HG03045 (cell line): ENCODE results near the gene CUL2.
"Not testable (repeated sequence)": the region's sequence is repeated elsewhere in the genome, so short reads cannot be mapped to it uniquely, and the experiment has no call there.

Experiments
- ATAC-seq: cut with Tn5 transposase; IDR thresholded peaks from one replicate; pipeline ENCODE4 v1.9.1; 2021; ENCODE audit warnings: mild to moderate bottlenecking, moderate library complexity; ENCODE audit not compliant: unreplicated experiment

The CUL2 gene

DNA sequence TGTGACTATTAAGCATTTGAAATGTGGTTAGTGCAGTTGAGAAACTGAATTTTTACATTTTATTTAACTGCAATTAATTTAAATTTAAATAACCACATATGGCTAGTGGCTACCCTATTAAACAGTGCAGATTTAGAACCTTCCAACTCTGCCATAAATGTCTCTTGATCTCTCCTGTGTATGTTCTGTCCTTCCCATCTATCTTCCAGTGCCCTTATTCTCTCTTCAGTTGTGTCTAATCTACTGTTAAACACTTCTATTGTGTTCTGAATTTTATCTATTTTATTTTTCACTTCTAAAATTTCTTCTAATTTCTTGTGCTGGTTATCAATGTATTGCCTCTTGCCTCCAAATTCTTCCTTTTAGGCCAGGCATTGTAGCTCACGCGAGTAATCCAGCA lies 105.0 kb downstream of the CUL2 start:
- ATAC-seq = no peak

DNA sequence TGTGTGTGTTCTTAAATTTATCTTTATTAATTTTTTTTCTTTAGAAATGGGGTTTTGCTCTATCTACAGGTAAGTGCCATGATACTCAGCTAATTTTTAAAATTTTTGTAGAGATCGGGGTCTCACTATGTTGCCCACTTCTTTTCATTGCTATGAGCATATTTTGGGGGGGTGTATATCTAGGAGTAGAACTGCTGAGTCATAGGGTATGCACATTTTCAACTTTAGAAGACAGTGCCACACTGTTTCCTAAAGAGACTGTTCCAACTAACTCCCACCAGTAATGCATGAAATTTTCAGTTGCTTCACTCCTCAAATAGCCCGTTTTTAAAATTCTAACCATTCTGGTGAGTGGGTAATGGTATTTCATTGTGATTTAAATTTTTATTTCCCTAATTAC lies 108.3 kb downstream of the CUL2 start:
- ATAC-seq = no peak

DNA sequence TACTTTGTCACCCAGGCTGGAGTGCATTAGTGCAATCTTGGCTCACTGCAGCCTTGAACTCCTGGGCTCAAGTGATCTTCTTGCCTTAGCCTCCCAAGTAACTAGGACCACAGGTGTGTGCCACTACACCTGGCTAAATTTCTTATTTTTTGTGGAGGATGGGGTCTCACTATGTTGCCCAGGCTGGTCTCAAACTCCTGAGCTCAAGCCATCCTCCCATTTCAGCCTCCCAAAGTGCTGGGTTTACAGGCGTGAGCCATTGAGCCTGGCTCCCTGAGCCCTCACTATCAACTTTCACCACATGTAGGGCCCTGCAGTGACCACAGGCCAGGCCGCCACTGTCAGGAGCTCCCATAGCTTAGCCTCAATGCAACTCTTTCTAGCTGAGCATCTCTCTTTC lies 110.2 kb downstream of the CUL2 start:
- no peak for ATAC-seq

DNA sequence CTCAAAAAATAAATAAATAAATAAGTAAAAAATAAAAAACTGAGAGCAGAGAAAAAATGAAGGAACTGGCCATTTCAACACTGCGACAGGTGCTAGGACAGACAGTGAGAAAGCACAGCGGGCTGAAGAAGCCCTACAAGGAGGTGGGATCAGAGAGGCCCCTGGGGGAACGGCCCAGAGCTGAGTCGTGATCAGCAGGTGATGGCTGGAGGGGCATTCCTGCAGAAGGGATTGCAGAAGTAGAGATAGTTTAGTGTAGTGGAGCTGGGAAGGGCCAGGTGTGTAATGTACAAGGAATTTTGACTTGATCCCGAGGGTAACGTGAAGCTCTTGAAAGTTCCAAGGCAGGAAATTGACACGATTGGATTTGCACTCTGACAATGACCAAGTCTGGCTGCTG lies 112.1 kb downstream of the CUL2 start:
- no peak for ATAC-seq

DNA sequence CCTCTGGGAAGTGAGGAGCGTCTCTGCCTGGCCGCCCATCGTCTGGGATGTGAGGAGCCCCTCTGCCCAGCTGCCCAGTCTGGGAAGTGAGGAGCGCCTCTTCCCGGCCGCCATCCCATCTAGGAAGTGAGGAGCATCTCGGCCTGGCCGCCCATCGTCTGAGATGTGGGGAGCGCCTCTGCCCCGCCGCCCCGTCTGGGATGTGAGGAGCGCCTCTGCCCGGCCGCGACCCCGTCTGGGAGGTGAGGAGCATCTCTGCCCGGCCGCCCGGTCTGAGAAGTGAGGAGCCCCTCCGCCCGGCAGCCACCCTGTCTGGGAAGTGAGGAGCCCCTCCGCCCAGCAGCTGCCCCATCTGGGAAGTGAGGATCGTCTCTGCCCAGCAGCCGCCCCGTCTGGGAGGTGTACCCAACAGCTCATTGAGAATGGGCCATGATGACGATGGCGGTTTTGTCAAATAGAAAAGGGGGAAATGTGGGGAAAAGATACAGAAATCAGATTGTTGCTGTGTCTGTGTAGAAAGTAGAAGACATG lies 113.7 kb downstream of the CUL2 start:
- not testable (repeated sequence) for ATAC-seq

DNA sequence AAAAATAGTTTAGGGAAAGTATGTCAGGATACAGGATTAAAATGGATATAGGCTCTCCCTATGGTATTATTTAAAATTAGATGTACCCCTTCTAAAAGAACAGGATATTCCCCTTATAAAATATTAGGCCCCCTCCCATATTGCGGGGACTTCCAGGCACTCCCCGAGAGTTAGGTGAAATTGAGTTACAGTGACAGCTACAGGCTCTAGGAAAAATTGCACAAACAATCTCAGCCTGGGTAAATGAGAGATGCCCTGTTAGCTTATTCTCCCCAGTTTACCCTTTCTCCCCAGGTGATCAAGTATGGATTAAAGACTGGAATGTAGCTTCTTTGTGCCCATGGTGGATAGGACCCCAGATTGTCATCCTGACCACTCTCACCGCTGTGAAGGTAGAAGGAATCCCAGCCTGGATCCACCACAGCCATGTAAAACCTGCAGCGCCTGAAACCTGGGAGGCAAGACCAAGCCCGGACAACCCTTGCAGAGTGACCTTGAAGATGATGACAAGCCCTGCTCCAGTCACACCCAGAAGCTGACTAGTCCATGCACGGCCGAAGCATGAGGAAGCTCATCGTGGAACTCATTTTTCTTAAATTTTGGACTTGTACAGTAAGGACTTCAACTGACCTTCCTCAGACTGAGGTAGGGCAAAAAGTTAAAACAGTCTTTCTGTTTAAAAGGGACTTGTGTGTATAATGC lies 115.6 kb downstream of the CUL2 start:
- ATAC-seq = not testable (repeated sequence)

DNA sequence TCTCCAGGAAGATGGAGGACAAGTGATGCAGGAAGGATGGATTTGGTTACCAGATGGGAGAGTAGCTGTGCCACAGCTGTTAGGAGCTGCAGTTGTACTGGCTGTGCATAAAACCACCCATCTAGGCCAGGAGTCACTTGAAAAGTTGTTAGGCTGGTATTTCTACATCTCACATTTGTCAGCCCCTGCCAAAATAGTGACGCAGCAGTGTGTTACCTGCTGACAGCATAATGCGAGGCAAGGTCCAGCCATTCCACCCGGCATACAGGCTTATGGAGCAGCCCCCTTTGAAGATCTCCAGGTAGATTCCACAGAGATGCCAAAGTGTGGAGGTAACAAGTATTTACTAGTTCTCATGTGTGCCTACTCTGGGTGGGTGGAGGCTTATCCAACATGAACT lies 116.4 kb downstream of the CUL2 start:
- ATAC-seq = not testable (repeated sequence)

DNA sequence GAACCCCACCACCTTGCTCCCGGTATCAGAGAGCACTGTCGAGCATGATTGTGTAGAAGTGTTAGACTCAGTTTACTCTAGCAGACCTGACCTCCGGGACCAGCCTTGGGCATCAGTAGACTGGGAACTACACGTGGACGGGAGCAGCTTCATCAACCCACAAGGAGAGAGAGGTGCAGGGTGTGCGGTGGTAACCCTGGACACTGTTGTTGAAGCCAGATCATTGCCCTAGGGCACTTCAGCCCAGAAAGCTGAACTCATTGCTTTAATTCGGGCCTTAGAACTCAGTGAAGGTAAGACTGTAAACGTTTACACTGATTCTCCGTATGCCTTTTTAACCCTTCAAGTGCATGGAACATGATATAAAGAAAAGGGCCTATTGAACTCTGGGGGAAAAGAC lies 117.0 kb downstream of the CUL2 start:
- ATAC-seq = not testable (repeated sequence)

DNA sequence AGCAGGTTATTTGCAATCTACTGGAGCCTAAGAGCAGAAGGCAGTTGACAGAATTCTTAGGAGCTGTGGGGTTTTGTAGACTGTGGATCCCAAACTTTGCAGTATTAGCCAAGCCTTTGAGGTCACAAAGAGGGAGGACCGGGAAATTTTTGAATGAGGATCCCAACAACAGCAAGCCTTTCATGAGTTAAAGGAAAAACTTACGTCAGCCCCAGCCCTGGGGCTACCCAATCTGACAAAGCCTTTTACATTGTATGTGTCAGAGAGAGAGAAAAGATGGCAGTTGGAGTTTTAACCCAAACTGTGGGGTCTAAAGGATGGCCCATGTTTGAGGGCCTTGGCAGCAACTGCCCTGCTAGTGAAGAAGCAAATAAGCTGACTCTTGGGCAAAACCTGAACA lies 117.5 kb downstream of the CUL2 start:
- ATAC-seq = not testable (repeated sequence)

DNA sequence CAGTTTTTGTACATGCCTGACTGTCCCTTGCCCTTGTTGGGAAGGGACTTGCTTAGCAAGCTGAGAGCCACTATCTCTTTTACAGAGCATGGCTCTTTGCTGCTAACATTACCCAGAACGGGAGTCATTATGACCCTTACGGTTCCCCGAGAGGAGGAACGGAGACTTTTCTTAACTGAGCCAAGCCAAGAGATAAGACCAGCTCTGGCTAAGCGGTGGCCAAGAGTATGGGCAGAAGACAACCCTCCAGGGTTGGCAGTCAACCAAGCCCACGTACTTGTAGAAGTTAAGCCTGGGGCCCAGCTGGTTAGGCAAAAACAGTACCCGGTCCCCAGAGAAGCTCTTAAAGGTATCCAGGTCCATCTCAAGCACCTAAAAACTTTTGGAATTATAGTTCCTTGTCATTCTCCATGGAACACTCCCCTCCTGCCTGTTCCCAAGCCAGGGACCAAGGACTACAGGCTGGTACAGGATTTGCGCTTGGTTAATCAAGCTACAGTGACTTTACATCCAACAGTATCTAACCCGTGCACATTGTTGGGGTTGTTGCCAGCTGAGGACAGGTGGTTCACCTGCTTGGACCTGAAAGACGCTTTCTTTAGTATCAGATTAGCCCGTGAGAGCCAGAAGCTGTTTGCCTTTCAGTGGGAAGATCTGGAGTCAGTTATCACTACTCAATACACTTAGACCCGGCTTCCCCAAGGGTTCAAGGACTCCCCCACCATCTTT lies 118.4 kb downstream of the CUL2 start:
- not testable (repeated sequence) for ATAC-seq

DNA sequence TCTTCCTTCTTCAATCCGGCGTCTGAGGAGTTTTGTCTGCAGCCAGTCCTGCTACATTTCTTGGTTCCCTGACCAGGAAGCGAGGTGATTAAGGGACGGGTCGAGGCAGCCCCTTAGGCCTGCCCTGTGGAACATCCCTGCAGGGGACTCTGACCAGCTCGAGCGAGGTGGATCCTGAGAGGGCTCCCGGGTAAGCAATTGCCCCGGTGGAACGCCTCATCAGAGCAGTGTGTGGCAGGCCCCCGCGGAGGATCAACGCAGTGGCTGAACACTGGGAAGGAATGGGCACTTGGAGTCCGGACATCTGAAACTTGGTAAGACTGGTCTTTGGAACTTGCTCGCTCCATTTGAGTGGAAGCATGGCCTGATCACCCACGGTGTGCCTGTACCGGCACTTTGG lies 121.0 kb downstream of the CUL2 start:
- ATAC-seq = no peak

DNA sequence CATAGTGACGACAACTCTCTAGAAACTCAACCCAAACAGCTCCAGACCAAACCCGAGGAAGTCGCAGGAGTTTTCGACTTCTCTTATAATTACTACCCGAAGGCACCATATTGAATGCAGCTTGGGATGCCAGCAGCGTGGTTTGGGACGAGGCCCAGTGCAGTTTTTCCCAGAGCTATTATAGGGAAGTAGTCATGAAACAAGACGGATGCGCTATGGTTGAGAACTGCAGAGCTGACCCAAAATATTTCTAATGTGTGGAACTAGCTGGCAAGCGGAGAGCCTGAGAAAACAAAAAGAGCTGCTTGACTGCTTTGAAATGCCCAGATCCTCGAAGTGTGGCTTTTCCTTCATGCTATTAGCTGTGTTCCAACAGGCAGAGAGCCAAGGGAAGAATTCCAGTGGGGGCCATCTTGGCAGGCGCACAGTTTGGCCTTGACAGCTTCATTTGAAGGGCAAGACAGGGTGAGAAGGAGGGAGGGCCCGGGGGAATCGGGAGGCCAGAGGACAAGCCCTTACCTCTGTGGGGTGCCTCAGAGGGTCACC lies 122.7 kb downstream of the CUL2 start:
- ATAC-seq = no peak

DNA sequence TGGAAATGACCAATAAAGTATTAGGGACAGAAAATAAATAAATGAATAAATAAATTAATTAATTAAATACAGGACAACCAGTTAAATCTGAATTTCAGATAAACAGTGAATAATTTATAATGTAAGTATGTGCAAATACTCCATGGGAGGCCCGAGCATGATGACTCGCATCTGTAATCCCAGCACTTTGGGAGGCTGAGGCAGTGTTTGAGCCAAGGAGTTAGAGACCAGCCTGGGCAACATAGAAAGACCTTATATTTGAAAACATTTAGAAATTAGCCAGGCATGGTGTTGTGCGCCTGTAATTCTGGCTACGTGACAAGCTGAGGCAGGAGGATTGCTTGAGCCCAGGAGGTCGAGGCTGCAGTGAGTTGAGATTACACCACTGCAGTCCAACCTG lies 123.7 kb downstream of the CUL2 start:
- ATAC-seq = no peak

DNA sequence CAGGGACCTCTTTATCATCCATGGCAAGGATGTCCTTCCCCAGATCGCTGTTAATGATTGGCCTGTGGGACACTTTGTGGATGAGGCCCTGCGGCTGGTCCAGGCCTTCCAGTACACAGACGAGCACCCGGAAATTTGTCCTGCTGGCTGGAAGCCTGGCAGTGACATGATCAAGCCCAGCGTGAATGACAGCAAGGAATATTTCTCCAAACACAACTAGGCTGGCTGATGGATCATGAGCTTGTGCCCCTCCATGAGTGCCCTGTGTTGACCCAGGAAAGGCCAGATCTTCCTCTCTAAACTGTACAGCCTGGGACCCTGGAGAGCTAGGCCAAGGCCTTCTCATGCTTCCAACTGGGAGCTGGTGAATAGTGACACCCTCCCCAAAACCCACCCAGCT lies 124.1 kb downstream of the CUL2 start:
- no peak for ATAC-seq

DNA sequence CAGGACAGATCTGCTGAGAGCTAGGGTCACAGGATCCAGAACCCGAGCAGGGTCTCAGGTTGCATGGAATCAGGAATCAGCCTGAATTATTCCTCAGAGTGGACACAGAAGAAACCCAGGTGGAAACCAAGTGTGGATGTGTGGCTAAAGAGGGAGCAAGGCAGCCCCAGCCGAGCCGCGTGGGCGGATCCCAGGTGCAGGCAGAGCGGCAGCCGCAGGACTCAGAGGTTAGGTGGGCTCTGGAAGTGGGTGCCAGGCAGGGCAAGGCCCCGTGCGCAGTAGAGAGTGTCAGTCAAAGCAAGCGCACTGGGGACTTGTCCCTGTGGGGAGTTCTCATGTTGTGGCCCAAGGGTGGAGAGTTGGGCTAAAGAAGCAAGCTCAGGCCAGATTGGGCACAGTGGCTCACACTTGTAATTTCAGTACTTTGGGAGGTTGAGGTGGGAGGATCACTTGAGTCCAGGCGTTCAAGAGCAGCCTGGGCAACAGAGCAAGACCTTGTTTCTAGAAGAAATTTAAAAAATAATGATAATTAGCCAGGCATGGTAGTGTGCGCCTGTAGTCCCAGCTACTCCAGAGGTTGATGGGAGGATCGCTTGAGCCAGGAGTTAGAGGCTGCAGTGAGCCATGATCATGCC lies 125.9 kb downstream of the CUL2 start:
- no peak for ATAC-seq

DNA sequence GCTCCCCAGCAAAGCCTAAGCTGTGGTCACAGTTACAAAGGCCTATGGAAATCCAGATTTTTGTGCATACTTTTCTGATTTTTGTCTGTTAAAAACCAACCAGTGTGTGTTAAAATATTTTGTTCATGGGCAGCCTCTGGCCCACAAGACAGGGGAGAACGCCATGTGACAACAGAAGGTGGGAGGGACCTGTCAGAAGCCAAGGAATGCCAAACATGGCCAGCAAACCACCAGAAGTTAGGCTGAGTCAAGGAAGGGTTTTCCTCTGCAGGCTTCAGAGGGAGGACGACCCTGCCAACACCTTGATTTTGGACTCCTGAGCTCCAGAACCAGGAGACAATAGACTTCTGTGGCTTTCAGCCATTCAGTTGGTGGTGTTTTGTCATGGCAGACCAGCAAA lies 127.3 kb downstream of the CUL2 start:
- no peak for ATAC-seq

DNA sequence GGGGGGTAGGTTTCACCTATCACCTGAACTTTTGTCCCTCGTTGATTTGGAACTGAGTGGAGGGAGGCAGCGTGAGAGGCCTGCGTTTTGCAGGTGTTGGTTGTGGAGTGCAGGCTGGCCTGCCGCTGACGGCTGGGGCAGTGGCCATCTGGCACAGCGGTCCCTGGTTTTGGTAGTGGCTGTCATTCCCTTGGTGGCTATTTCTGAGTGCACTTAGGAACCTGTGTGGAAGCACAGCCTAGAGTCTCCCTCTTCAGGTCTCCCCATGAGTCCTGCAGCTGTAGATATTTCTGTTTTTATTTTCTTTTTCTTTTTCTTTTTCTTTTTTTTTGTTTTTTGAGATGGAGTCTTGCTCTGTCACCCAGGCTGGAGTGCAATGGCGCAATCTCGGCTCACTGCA lies 129.2 kb downstream of the CUL2 start:
- ATAC-seq = no peak

DNA sequence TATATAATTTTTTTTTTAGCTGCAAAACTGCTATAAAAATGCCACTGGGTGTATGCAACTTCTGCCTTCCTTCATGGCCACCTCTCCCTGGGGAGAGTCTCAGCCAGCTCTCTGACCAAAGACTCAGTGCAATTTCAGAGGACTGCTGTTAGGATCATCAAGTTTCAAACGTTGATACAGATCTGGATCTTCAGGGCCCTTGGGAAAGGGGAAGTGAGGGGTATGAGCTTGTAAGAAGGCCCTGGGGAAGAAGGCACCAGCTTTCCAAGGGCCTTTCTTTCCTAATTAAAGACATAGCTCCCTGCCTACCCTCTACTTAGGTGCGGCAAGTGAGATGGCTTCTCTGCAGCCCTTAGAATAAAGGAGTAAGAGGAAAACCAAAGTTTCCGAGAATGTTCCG lies 130.4 kb downstream of the CUL2 start:
- no peak for ATAC-seq

DNA sequence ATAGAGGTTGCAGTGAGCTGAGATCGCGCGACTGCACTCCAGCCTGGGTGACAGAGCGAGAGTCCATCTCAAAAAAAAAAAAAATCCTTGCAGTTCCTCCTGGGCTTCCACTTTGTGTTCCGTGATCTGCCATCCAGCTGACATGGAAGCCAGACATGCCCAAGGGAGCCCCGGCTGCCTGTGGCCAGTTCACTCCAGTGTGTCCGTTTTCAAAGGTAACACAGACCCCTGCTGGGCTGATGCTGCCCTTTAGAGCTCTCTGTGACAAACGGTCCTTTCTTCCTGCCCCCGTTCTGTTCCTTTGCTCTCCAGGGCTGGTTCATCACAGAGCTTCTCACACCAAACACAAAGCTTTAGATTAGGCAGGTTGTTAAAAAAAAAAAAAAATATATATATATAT lies 130.8 kb downstream of the CUL2 start:
- ATAC-seq = no peak
